DOHH2 (cell line): ENCODE data around the gene ZNF560.

Source experiments
- H3F3A ChIP-seq: fragments of 200-600 bp; sonication (generic), shearing (Covaris generic); 2 replicates; pipeline ENCODE4 v1.6.0; 2016; ENCODE audit warnings: antibody characterized with exemption, mild to moderate bottlenecking; ENCODE audit not compliant: control insufficient read depth, insufficient read depth
- H3K27ac ChIP-seq: fragments of 200-600 bp; sonication (generic); 2 replicates; pipeline ENCODE4 v1.5.1; 2014; ENCODE audit warnings: low read depth, mild to moderate bottlenecking, low read length, moderate library complexity
- H3K27me3 ChIP-seq: fragments of 200-600 bp; sonication (generic); 2 replicates; pipeline ENCODE4 v1.6.1; 2014; ENCODE audit warnings: mild to moderate bottlenecking, low read length, mixed read lengths; ENCODE audit not compliant: control insufficient read depth
- H3K36me3 ChIP-seq: fragments of 200-600 bp; sonication (generic); 2 replicates; pipeline ENCODE4 v1.6.1; 2014; ENCODE audit warnings: mild to moderate bottlenecking, low read length, moderate library complexity, mixed read lengths; ENCODE audit not compliant: control insufficient read depth
- H3K4me1 ChIP-seq: fragments of 200-600 bp; sonication (generic); 2 replicates; pipeline ENCODE4 v1.6.1; 2014; ENCODE audit warnings: mild to moderate bottlenecking, low read length, mixed read lengths; ENCODE audit not compliant: control insufficient read depth
- H3K4me2 ChIP-seq: fragments of 200-600 bp; sonication (generic); 2 replicates; pipeline ENCODE4 v1.6.0; 2014; ENCODE audit warnings: mild to moderate bottlenecking, low read length, moderate library complexity
- H3K4me3 ChIP-seq: fragments of 200-600 bp; sonication (generic); 2 replicates; pipeline ENCODE4 v1.5.1; 2014; ENCODE audit warnings: mild to moderate bottlenecking, low read length, mixed read lengths
- H3K79me2 ChIP-seq: fragments of 200-600 bp; sonication (generic); 2 replicates; pipeline ENCODE4 v1.6.1; 2014; ENCODE audit warnings: mild to moderate bottlenecking, low read length, mixed read lengths; ENCODE audit not compliant: control insufficient read depth
- H3K9me2 ChIP-seq: fragments of 200-600 bp; sonication (generic); replicated peaks from 2 replicates; pipeline ENCODE4 v1.6.1; 2014; ENCODE audit warnings: mild to moderate bottlenecking, low read length, mixed read lengths; ENCODE audit not compliant: control insufficient read depth
- H3K9me3 ChIP-seq: fragments of 200-600 bp; sonication (generic); 2 replicates; pipeline ENCODE4 v1.6.1; 2014; ENCODE audit warnings: antibody characterized with exemption, low read length, mixed read lengths; ENCODE audit not compliant: control insufficient read depth, insufficient read depth
- H4K20me1 ChIP-seq: fragments of 200-600 bp; sonication (generic); 2 replicates; pipeline ENCODE4 v1.6.0; 2014; ENCODE audit warnings: low read depth, mild to moderate bottlenecking, antibody characterized with exemption, low read length, moderate library complexity; ENCODE audit not compliant: control insufficient read depth, insufficient read depth
- CTCF ChIP-seq: fragments of 200-600 bp; sonication (generic); IDR thresholded peaks from one replicate; pipeline ENCODE4 v1.5.1; 2014; ENCODE audit warnings: antibody characterized with exemption, mild to moderate bottlenecking, low read depth, low read length; ENCODE audit not compliant: poor library complexity, severe bottlenecking
- EZH2phosphoT487 ChIP-seq: fragments of 200-600 bp; sonication (generic); IDR thresholded peaks from 2 replicates; pipeline ENCODE4 v1.6.1; 2017; ENCODE audit warnings: borderline replicate concordance, mild to moderate bottlenecking, antibody characterized with exemption, low read length, moderate library complexity, mixed read lengths

ZNF560 gene

DNA sequence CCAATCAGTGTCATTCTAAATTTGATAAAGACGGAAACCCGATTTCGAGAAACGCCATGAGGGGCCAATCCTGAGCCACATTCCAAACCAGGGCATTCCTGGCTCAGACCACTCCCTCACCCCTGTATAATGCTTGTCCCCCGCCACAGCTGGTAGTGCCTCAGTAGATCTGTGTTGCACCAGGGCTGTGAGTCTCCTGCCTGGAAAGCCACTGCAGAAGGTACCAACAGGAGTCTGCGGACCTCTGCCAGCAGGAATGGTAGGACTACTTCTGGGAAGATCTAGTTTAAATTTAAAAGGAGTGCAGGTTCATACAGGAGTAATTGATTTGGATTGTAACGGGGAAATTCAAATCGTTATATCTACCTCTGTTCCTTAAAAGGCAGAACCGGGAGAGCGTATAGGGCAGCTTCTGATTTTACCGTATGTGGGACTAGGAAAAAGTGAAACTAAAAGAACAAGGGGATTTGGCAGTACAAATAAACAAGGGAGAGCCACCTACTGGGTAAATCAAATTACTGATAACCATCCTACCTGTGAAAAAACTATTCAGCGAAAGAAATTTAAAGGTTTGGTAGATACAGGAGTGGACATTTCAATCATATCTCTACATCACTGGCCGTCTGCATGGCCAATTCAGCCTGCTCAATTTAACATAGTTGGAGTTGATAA, 42.3 kb downstream of the ZNF560 start:
- Histone ChIP-seq H3K27me3 (no peaks in the 10 kb centered on the region), H3K9me2 (no peaks in the 10 kb centered on the region)
- TF ChIP-seq CTCF (no peak), EZH2phosphoT487 (no peak)

GRCh38 chr19:9453953-9454352, 44.5 kb downstream of the ZNF560 start:
- H3K79me2 ChIP-seq, result no peaks in the 10 kb centered on the region
- no peaks in the 10 kb centered on the region for H4K20me1 ChIP-seq
- no peaks in the 10 kb centered on the region for H3K9me2 ChIP-seq
- H3K9me3 ChIP-seq, result peaks cover 9% of the 10 kb centered on the region; the same call in 1 of the 2 replicates
- TF ChIP-seq CTCF, result no peak
- no peak for TF ChIP-seq EZH2phosphoT487
- no peak overlapping the region for H3K4me3 ChIP-seq
- H3K36me3 ChIP-seq, result no peaks in the 10 kb centered on the region
- H3K27ac ChIP-seq, result no peak overlapping the region
- H3F3A ChIP-seq, result no peaks in the 10 kb centered on the region
- no peaks in the 10 kb centered on the region for H3K4me1 ChIP-seq
- no peak overlapping the region for H3K4me2 ChIP-seq
- H3K27me3 ChIP-seq, result no peaks in the 10 kb centered on the region

More for the DNA sequence above, 42.3 kb downstream of the ZNF560 start:
- no peaks in the 10 kb centered on the region for H3K79me2 ChIP-seq
- no peak overlapping the region for H3K4me2 ChIP-seq
- no peaks in the 10 kb centered on the region for H4K20me1 ChIP-seq
- H3F3A ChIP-seq, result no peaks in the 10 kb centered on the region
- H3K4me1 ChIP-seq, result no peaks in the 10 kb centered on the region
- H3K9me3 ChIP-seq, result peaks cover 9% of the 10 kb centered on the region; the same call in 1 of the 2 replicates
- no peak overlapping the region for H3K4me3 ChIP-seq
- H3K36me3 ChIP-seq, result no peaks in the 10 kb centered on the region
- no peak overlapping the region for H3K27ac ChIP-seq

- H4K20me1 ChIP-seq, result no peaks in the 10 kb centered on the region
- H3K4me3 ChIP-seq, result no peak overlapping the region
- H3F3A ChIP-seq, result no peaks in the 10 kb centered on the region
- H3K4me2 ChIP-seq, result no peak overlapping the region
- TF ChIP-seq CTCF, result no peak
- no peak for TF ChIP-seq EZH2phosphoT487
- H3K27ac ChIP-seq, result no peak overlapping the region
- H3K27me3 ChIP-seq, result no peaks in the 10 kb centered on the region
- H3K79me2 ChIP-seq, result no peaks in the 10 kb centered on the region
- H3K36me3 ChIP-seq, result no peaks in the 10 kb centered on the region
- H3K9me2 ChIP-seq, result no peaks in the 10 kb centered on the region
- H3K9me3 ChIP-seq, result no peaks in the 10 kb centered on the region; the same call in 1 of the 2 replicates
- no peaks in the 10 kb centered on the region for H3K4me1 ChIP-seq
Observed at GRCh38 chr19:9445037-9445436, 53.4 kb downstream of the ZNF560 start.
